ENCODE data around the gene HNRNPA1.

DNA sequence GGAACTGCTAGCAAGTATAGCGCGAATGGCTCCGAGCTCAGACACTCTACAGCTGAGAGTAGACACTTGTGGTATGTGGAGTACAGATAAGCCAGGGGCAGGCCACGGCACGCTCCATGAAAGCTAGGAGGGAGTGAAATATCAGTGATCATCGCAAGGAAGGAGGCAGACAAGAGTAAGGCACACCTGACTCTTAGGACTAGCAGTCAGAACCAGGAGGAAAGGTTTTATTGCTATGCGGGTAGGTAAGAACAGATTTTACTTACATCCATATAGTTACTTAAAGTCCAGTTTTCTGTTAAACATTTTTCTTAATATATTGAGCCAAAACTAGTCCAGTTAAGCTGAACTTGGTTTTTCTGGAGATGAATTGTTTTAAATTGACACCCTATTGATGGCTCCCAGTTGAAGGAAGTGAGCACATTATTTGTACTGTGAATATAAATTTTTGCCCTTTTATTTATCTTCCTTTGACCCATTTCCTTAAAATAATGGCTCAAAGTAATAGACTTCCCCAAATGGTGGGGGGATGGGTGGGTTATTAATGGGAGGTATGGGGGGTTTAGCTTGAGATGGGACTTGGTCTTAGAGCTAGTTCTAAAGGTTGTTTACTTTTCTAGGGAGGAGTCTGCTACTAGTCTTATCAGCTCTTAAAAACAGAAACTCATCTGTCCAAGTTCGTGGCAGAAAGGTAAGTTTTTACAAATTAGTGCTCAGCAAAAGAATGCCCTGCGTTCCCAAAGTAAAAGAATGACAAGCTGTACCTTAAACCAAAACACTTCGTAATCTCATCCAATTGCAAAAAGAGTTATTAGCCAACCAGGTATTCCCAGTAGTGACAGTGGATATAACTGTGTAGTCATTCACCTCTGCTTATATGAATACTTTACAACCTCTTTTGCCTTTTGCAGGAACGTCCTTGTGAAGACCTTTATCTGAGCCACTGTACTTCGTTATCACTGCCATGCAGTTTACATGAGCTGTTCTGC lies 5.8 kb downstream of the HNRNPA1 start:
- TF ChIP-seq HDGF (IDR thresholded peaks at IDR 0.05; ENCODE audit: borderline replicate concordance) (no peak), NFRKB (IDR thresholded peaks at IDR 0.05) (peak; percentile 33; the same call in 1 of the 2 replicates), SP1 (IDR thresholded peaks at IDR 0.05) (no peak)
